Activated CD4-positive, alpha-beta T cell treated with anti-CD3 and anti-CD28 coated beads for 24 hours (primary cell): ENCODE results near the gene DNAJC8.
A peak's percentile ranks its signal among the peaks of the same experiment; 100 is the strongest.

Experiments
- DNase-seq, 2 donors: peaks; one replicate each; pipeline ENCODE4 v3.0.0-alpha.2; 2020; ENCODE audit warnings: low read depth in 2 of 2

Gene DNAJC8, protein sequence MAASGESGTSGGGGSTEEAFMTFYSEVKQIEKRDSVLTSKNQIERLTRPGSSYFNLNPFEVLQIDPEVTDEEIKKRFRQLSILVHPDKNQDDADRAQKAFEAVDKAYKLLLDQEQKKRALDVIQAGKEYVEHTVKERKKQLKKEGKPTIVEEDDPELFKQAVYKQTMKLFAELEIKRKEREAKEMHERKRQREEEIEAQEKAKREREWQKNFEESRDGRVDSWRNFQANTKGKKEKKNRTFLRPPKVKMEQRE

DNA sequence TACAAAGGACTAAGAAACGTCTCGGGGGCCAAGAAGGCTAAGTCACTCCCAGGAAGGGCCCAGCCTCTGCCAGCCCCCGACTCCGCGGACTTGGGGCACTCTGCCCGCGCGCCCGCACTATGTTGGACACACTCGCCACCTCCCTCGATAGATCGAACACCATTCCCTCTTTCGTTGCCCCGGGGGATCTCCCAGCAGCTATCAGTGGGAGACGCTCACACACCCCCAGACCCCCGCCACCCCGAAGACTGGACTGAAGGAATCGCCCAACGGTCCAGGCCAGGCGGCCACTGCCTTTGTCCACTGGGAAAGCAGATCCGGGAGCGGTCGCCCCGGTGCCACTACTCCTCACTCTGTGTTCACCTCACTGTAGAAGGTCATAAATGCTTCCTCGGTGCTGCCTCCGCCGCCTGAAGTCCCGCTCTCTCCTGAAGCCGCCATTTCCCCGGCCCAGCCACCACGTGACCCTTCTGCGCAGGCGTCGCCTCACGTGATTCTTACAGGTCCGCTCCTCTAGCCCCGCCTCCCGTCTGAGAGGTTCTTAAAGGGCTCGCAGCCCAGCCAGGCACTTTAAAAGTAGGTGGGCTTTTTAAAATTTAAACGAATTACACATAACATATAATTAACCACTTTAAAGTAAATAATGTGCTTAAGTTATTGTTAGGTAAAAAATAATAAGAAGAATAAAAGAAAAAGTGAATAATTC, at the start of gene DNAJC8:
DNAJC8 (minus strand) TSS at position 472 of the 706 bp plus-strand sequence; CDS start at position 441, 31 bp downstream.
- DNase-seq: peak; percentile 93 to 95

DNA sequence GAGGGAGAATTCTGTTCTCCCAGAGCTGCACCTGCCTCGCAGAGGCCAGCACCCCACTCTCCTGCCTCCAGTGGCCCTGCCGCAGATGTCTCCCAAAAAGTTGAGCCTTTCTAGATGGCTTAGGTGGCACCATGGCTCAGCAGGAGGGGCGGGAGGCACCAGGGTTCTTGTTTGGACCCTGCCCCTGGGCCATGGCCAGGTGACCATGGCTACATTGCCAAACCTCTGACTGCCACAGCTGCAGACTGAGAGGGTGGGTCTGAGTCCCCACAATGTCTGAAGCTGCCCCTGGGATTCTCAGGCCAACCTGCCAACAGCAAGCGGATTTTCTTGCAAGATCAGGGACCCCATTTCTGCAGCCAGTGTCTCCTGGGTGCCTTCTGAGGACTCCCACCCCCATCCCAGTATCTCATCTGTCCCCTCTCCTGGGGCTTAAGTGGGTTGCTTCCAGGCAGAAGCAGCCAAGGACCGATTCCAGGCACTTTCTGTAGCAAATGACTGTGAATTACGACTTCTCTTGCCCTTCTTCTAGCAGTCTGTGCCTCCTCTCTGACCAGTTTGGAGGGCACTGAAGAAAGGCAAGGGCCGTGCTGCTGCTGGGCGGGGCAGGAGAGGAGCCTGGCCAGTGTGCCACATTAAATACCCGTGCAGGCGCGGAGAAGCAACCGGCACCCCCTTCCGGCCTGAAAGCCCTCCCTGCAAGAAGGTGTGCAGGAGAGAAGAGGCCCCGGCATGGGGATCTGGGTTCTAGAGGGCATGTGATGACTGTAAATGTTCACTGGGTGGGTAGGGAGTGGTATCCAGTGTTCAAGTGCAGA, 49.0 kb upstream of the DNAJC8 start:
- DNase-seq: no peak

DNA sequence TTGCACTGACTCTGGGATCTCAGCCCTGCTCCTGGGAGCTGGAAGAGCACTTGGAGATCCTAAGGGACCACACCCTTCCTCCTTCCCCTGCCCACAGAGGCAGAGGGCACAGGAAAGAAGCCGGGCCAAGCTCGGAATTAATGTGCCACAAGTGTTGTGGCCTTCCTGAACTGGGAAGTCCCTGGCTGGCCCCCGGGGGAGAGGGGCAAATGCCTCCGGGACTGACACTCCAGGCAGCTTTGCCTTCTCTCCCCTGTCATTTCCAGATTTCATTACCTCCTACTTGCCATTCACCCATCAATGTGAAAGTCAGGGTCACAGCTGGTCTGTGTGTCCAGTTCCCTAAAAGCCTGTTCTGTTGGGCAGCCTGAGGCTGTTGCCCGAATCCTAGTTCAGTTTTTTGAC, 48.1 kb upstream of the DNAJC8 start:
- no peak for DNase-seq

DNA sequence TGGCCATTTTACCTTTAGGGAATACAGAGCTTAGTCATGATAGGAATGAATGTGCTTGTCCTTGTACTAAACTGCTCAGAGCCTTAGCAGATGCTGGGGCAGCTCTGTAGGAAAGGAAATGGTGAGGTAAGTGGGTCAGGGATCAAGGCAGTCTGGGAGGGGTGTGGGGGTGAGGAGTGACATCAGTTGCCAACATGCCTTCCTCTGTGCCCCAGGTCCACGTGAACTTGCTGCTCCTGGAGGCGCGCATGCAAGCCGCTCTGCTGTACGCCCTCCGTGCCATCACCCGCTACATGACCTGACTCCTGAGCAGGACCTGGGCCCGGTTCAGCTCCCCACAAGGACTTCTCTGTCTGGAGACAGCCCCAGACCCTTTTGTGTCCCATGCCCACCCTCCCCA, 47.7 kb upstream of the DNAJC8 start:
- DNase-seq: no peak

DNA sequence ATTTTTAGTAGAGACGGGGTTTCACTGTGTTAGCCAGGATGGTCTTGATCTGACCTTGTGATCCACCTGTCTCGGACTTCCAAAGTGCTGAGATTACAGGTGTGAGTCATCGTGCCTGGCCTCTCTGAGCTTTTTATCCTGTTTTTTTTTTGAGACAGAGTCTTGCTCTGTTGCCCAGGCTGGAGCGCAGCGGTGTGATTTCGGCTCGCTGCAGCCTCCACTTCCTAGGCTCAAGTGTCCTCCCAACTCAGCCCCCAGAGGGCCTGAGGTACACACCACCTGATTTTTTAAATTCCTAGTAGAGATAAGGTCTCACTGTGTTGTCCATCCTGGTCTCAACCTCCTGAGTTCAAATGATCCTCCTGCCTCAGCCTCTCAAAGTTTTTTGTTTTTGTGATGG, 46.9 kb upstream of the DNAJC8 start:
- DNase-seq: no peak

DNA sequence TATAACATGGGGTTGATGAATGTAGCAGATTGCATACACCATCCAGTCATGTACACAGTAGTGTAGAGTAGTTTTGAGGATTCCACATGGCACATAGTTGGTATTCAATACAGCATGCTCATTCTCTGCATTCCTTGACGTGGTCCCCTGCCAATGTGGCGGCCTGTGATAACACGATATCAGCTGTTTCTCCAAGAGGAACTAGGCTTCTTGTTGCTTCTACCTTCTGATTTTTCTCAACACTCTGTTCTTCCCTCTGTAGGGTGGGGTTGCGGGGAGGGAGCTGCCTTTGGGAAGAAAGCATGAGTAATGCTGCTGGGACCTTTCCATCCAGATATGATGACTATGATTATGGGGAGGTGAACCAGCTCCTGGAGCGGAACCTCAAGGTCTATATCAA, 45.9 kb upstream of the DNAJC8 start:
- no peak for DNase-seq

DNA sequence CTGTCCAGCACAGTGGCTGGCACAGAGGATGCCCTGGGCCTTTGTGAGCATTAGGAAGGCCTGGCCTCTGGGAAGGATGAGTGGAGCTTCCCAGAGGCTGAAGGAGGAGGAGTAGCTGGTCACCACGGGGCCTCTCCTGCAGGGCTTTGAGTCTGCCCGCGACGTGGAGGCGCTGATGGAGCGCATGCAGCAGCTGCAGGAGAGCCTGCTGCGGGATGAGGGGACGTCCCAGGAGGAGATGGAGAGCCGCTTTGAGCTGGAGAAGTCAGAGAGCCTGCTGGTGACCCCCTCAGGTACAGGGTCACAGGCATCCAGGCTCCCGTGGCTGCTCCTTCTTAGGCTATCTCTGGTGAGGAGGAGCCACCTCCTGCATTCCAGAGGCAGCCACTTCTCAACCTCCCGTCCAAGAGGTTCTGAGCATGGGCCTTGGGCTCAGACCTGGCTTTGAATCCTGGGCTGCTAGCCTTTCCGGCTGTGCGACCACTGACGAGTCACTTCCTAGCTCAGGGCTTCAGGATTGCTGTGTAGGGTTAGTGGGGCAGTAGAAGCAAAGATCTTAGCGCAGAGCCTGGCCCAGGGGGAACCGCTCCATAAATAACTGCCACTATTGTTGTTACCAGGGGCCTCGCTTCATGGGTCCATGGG, 40.5 kb upstream of the DNAJC8 start:
- DNase-seq: no peak

DNA sequence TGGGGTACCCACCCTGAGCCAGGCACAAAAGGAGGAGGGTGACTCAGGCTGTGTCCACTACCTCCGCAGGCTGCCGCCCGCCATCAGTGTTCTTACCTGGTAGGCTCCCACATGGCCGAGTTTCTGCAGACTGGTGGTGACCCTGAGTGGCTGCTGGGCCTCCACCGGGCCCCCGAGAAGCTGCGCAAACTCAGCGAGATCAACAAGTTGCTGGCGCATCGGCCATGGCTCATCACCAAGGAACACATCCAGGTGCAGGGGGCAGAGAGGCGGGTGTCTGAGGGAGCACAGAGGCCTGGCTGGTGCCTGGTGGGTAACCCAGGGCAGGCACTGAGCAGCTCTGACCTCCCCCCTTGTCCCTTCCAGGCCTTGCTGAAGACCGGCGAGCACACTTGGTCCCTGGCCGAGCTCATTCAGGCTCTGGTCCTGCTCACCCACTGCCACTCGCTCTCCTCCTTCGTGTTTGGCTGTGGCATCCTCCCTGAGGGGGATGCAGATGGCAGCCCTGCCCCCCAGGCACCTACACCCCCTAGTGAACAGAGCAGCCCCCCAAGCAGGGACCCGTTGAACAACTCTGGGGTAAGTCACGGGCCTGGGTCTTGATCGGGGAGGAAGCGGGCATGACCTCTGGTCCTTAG, 39.5 kb upstream of the DNAJC8 start:
- no peak for DNase-seq

DNA sequence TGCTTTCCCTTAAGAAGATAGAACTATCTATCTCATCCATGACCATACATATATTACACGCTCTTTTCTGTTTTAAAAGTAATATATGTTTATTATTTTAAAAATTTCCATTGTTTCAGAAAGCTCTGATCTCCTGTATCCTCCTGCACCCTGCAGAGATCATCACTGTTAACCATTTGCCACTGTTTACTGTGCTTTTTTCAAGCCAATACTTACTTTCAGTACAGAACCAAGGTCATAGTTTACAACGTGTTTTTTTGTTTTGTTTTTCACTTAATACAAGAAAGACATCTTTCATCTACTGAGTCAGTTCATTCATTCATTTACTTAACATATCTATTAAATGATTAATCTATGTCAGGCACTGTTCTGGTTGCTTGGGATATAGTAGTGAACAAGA, 36.7 kb upstream of the DNAJC8 start:
- no peak for DNase-seq

DNA sequence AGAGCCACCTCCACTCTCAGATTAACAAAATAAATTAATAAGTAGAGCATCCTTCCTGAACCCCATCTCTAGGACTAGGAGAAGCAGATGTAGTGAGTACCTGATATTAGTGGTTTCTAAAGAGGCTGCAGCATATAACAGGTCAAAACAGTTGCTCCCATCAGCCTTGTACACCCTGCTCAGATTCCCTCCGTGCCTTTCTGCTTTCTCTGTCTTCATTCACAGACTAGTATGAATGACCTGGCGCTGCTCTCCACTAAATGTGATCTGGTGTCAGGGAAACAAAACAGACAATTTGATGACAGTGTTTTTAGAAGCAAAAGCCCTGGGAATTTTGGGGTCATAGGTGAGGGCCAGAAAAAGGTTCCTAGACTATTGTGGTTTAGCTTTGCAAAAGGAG, 34.8 kb upstream of the DNAJC8 start:
- DNase-seq: no peak

DNA sequence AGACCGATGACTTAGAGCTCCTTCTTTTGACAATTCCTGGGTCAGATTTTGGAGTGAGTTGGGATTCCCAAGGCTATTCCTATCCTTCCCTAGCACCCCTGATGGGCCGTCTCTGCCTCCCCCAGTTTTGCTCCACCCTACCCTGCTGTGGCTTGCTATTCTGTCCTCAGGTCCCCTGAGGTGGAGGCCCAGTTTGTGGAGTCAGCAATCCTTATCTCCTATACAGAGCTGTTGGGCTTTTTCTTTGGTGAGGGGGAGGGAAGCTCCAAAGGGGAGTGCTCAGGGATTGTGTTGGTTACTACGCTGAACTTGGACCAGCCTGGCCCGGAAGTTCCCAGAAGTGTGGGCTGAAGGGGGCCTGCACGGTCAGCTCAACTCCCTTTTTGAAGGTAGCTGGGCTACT, 34.1 kb upstream of the DNAJC8 start:
- DNase-seq: no peak

DNA sequence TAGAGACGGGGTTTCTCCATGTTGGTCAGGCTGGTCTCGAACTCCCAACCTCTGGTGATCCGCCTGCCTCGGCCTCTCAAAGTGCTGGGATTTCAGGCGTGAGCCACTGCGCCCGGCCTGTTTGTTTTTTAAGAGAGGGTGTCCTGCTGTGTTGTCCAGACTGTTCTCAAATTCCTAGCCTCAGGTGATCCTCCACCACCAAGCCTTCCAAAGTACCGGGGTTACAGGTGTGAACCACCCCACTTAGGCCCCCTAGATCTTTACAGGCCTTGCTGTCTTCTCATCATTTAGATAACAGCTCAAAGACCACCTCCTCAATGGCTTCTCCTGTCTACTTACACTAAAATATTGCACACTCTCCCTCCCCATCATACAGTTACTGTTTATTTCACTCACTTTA, 32.7 kb upstream of the DNAJC8 start:
- no peak for DNase-seq

DNA sequence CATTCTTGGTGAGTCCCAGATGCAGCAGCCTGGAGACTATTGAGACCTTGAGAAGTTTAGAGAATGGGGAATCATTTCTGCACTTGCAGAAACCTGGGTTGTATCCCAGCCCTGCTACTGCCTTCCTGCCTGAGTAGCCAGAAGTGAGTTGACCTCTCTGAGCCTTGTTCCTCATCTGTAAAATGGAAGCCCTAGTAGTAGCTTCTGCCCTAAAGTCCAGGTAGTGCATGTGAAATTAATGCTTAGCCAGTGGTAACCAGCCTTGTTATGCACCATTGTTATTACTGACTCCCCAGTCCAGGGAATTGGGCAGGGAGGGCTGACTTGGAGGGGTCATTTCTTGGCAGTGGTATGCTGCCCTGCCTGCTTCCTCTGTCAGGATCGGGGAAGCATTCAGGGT, 32.1 kb upstream of the DNAJC8 start:
- DNase-seq: no peak

DNA sequence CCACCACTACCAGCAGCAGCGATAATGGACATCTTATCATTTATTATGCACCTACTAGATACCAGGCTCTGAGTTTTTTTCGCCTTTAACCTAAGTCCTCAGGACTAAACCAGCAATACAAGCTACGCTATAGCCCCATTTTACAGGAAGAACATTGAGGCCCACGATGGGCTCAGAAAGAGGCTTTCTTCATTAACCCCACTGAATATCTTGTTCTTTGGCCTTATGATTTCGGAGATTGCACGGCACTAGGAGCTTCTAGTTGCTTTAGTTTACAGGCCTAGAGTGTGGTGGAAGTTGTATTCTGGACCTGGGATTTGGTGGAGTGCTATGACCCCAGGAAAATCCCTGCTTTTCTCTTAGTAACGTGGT, 28.0 kb upstream of the DNAJC8 start:
- DNase-seq: no peak

DNA sequence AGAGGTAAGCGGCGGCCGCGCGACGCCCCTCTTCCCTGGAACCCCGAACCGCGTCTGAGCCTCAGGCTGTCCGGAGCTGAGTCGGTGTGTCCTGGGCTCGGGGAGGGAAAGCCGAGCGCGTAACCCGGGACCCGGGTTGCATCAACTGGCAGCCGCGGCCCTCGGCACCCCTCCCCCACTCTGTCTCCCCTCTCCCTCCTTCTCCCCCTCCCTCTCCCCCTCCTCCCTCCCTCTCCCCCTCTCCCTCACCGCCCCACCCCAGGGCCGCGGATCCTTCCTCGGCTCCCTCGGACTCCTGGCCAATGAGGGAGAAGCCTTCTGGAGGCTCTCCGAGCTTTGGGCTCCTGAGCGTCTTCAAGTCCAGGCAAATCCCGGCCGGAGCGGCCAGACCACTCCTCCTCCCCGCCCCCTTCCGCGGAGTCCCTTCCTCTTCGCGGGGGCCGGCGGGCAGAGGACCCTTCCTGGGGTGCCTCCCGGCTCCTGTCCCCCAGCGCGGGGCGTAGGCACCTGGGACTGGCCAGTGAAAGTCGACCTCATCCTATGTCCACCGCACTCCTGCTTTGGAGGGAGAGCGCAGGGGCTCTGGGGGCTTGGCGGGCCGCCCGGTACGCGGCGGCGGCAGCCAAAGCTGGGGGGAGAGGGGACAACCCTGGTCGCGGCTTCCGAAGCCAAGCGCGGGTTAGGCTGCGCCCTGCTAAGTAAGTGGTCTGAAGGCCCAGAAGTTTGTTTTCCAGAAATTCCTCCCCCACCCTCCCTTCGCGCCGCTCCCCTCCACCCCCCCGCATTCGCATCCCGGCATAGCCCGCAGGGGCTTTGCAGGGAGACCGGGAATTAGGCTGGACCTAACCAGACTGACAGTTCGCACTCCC, 27.3 kb upstream of the DNAJC8 start:
- DNase-seq: no peak

DNA sequence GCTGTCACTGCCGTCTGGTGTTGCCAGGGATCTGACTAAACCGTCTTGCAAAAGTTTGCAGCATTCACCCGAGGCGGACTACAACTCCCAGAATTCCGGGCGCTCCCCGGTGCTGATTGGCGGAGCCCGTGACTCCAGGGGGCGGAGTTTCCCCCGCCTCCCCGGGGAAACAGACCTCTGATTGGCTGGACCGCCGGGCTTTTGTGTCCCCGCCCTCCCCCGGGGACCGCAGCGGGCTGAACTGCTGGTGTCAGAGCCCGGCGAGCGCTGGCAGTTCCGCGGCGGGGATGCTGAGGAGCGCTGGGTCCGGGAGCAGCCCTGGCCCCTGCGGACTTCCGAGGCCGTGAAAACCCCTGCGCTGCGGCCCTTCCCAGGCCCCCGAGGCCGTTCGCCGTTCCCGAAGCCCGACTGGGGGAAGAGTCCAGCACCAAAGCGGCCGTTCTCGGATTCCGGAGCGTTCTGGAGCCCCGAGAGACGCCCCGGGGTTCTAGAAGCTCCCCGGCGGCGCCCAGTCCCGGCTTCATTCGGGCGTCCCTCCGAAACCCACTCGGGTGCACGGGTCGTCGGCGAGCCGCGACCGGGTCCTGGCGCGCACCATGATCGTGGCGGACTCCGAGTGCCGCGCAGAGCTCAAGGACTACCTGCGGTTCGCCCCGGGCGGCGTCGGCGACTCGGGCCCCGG, 26.6 kb upstream of the DNAJC8 start, which contains the start of gene SESN2:
SESN2 (plus strand) TSS at position 267 of the 682 bp plus-strand sequence; CDS start at position 597, 330 bp downstream.
- peak; percentile 98 for DNase-seq

DNA sequence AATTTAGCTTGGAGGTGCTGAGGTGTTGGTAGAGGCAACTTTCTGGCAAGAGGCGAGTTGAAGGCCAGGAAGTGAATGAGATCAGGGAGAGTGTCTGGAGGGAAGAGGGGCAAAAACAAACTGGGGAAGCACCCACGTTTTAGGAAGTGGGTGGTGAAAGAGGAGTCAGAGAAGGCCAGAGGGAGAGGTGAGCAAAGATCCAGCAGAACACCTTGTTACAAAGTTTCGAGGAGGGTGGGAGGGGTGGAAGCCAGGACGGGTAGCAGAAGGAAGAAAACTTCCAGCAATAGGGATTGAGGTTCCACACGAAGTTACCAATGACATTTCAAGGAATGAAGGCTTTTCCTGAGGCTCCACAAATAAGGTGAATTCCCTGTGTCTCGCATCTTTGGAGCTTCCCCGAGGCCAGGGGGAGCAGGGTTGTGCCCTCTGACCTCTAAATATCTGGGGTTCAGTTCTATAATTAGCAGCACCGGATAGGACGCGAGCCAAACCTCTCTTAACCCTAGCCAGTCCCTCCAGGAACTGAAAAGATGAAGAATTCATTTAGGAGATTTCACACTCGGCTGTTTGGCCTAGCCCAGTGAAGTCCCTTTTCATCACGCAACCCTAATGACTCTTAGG, 25.9 kb upstream of the DNAJC8 start:
- DNase-seq: no peak

DNA sequence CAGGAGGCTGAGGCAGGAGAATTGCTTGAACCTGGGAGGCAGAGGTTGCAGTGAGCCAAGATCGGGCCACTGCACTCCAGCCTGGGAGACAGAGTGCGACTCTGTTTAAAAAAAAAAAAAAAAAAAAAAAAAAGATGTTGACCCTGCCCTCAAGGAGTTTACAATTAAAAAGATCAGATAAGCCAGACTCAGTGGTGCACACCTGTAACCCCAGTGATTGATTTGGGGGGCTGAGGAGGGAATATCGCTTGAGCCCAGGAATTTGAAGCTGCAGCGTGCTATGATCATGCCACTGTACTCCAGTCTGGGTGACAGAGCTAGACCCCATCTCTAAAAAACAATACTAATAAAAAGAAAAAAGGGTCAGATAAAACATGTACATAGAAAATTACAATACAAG, 24.9 kb upstream of the DNAJC8 start:
- no peak for DNase-seq

DNA sequence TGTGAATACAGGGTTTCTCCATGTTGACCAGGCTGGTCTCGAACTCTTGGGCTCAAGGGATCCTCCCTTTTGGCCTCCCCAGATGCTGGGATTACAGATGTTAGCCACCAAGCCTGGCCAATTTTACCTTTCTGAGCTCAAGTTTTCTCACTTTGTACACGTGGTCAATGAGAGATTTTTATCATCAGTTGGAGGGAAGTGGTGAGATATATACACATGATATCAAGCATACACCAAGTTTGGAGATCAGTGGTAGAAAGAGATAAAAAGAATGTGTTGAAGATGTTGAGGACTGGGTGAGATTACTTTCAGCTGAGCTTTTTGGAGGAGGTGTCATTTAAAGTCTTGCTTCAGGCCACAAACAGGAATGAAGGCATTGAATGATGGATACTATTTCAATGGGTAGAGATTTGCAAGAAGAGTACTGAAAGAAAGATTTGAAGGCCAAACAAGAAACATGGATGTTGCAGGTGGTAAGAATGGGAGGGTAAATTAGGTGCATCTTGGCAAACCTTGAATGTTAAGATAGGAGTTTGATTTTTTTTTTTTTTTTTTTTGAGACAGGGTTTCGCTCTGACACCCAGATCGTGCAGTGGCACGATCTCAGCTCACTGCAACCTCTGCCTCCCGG, 23.5 kb upstream of the DNAJC8 start:
- no peak for DNase-seq
